Hematopoietic multipotent progenitor cell treated with erythropoietin and hydrocortisone succinate and interleukin-3 and kit ligand, for 17 days (in vitro differentiated cells): ENCODE results near the gene SRMS.
A peak's percentile ranks its signal among the peaks of the same experiment; 100 is the strongest.

ENCODE experiments used
- DNase-seq: peaks from one replicate; pipeline ENCODE4 v3.0.0-alpha.2; 2015; ENCODE audit warnings: low spot score

The SRMS gene

DNA sequence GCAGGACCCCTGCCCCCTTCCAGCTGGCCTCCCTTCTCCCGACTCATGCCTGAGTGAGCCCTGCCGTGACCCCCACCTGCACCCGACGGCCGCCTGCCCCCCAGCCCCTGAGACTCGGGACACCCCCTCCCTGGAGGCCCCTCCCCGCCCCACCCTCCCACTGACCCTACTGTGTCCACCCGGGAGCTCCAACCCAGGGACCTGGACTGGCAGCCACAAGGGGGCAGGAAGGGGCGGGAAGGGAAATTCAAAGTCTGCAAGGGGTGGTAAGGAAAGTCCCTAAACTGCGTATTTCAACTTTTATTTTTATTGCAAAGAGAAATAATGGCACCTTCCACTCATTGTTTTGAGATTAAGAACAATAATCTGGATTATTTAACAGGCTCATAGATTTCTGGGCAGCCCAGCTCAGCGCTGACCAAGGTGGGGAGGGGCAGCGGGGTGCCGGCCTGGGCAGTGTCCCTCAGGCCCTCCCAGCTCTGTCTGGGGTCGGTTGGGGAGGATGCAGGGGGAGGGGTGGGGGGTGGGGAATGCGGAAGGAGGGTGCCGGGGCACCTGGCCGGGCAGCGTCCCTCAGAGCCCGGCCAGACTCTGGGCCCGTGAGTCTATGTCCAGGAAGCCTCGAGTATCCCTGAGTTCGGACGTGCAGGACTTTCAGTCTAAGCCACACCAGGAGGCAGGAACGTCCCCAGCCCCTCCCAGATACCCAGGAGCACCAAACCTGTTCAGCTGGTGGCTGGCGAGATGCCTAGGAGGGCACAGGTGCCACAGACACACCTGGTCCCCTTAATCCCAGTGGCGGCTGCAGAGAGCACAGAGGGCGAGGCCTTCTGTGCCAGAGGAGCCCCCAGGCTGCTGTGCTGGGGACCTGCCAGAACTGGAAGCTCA, 9.1 kb downstream of the SRMS start:
- no peak for DNase-seq

DNA sequence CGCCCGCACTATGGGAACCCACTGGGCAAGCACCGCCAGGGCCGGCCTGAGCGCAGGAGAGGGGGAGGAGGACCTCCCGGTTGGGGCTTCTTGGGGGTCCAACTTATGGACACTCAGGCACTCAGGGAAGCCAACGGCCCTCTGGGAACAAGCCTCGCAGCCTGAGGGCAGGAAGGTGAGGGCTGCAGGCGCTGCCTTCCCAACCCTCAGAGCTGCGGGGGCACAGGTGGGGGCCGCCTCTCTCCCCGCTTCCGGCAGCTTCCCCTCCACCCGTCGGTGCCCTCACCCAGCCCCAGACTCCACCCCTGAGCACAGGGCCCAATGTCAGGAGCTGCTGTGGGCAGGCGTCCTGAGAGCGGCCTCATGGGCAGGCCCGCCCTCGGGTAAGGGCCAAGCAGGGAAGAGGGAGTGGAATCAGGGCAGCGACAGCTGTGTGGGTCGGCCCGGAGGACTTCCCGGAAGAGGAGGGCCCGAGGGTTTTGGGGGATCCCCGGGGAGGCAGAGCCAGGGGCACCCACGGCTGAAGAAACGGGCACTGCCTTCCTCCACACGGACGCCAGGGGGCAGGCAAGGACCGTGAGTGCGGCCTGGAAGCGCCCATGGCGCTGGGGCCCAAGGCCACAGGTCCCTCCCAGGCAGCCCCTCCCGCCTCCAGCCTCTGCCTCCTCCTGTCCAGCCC, 9.9 kb downstream of the SRMS start:
- peak; percentile 81 for DNase-seq

DNA sequence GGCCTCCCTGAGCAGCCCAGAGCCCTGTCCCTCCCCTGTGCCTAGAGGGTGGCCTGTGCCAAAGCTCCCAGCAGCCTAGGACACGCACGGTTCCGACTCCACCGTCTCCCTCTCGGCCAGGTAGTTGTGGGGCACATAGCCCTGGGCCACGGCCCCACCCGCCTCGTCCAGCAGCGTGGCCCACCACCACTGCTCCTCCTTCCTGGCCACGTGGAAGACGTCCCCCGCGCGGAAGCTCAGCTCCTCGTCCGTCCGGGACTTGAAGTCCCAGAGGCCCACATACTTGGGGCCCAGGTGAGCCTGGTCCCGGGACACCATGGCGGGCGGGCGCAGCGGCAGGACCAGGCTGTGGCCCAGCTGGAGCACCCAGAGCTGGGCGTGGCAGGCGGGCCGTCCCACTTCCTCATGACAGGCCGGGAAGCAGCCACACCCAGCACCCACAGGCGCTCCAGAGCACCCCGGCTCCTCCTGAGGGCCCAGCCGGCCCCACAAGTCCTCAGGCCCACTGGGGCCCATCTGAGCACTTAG, 10.5 kb downstream of the SRMS start, which contains the start of gene PTK6:
PTK6 (minus strand) TSS at position 380 of the 528 bp plus-strand sequence; CDS start at position 318, 62 bp downstream.
- no peak for DNase-seq

DNA sequence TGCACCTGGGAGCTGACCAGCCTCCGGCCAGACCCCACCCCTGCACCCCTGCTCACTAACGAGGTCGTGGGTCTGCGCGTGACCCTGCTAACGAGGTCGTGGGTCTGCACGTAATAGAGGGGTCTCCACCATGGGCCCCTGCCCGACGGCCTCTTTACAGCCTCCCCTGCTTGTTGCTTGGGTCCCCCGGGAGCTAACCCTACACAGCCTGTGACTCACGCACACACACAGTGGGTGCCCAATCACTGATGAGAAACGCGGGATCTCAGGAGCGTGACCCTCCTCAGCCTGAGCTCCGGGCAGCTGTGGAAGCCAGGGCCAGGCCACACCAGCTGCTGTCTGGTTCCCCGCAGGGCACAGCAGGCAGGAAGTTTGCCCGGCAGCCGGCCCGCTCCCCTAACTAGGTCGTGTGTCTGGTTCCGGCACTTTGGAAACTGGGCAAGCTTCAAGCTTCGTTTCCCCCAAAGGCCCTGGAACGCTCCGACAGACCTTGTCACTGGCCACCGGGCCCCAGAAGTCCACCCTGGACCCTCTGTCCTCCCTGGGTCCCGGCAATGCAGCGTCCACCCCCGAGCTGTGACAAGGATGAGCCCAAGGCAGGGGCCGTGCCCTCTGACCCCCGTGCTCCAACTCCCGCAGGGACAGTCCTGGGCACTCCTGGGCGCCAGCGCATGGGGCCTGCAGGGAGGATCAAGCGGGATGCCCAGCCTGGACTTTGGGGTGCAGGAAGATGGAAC, 11.1 kb downstream of the SRMS start:
- no peak for DNase-seq

DNA sequence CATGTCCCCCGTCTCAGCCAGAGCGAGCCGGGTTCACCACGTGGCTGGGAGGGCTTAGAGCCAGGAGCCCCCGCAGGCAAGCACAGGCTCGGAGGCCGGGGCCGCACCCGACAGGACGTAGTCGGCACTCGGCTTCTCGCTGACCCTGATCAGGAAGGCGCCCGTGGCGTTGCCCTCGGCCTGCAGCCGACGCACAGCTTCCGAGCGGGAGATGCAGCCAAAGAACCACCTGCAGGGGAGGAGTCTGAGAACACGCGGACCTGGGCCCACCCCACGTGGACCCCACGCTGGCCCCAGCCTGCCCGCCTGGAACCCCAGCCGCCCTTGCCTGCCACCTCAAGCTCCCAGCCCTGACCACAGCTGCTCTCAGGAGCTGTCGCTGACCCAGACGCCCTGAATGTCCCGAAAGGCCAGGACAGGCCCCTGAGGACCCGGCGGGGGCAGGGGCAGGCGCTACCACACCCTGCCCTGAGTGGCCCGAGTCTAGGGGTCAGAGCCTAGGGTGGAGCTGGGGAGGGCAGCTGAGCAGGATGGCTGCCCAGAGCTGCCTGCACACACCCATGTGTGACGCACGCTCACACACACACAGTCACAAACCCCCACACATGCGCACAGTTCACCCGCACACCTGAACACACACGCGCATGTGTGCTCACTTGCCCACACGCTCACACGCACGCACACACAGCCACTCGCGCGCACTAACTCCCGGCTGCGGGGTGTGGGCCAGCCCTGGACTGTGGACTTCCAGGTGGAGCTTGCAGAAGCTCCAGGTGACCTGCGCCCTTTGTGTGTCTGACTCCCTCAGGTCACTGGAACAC, 12.5 kb downstream of the SRMS start:
- DNase-seq = no peak

DNA sequence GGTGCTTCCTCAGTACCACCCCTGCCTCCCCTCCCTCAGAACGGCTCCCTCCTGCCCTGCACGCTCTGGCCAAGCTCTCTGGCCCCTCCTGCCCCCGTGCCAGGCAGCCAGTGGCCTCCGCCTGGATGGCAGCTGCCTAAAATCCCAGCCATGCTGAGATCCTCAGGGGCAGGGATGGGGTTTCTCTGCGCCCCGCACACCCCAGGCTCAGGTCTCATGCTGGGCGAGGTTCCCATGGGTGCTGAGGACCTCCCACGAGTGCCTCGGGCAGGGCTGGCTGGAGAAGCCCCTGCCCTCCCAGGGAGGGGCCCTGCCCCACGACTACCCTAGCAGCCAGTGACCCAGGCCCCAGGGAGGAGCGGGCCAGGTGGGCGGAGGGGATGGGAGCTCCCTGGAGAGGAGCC, 13.1 kb downstream of the SRMS start:
- DNase-seq = no peak

DNA sequence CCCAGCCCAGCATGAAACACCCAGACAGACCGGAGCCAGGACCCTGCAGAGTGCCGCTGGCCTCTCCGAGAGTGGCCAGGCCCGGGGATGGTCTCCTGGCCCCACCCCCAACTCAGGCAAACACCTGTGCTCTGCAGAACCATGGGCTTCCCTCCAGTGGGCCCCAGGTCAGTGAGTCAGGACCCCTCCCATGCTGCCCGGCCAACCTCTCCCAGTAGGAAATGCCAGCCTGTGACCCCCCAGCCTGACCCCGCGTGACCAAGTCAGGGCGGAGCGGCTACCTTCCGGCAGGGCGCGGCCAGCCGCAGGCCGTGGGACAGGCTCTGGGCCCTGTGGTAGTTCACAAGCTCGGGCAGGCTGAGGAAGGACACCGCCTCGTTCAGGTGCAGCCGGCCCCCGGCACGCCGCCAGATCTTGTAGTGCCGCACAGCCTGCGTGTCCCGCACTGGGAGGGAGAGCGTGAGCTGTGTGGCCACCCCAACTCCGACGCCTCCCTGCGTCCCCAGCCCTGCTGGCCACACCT, 13.6 kb downstream of the SRMS start:
- no peak for DNase-seq

DNA sequence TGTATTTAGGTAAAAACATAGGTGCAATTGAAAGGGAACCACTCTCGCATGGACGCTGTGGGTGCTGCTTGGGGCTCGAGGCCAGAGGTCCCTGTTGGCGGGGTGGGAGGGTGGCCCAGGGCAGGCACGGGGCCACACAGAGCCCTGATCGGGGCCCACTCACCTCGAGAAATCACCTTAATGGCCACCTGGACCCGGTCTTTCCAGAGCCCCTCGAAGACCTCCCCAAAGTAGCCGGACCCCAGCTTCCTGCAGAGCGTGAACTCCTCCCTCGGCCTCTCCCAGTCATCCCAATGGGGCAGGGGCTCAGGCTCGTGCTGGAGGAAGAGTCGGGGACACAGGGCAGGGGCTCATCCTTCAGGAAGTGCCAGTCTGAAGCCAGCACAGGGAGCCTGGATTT, 14.2 kb downstream of the SRMS start:
- DNase-seq = no peak

DNA sequence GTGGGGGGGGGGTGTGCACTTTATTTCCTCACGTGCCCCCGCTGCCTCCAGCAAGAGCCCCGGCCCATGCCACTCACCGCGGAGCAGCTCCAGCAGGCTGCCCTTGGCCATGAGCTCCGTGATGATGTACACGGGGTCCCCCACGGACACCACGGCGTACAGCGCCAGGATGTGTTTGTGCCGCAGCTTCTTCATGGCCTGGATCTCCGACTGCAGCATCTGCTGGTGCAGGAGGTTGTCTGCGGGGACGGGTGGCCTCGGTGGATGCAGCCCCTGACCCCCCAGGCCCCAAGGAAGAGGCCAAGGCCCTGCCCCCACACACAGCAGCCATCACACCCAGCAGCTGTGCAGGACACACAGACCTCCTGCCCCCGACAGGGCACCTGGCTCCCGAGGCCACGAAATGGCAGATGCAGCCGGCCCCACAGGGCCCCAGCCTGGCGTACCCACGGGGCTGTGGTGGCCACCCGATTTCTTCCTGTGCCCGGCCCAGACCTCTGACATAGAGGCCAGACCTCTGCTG, 15.0 kb downstream of the SRMS start:
- no peak for DNase-seq

DNA sequence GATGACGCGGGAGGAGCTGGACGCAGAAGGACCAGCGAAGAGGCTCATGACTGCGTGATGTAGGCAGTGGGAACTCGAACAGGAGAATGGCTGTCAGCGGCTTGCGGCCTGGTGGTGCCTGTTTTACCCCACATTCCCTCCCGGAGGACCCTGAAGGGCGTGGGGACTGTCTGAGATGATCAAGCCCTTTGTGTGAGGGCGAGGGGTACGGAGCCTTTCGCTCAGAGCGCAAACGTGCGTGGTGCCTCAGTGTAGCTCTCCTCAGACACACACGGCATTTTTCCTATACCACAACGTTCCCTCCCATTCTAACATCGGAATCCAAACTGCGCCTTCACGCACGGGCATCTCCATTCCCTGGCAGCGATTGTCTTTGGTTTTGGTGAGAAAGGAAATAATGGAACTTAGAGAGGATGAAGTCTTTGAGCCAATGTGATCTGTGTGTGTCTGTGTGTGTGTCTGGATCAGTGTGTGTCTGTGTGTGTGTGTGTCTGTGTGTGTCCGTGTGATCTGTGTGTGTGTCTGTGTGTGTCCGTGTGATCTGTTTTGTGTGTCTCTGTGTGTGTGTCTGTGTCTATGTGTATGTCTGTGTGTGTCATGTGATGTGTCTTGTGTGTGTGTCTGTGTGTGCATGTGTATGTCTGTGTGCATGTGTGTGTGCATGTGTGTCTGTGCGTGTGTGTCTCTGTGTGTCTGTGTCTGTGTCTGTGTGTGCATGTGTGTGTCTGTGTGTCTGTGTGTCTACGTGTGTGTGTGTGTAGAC, 15.7 kb downstream of the SRMS start:
- no peak for DNase-seq

DNA sequence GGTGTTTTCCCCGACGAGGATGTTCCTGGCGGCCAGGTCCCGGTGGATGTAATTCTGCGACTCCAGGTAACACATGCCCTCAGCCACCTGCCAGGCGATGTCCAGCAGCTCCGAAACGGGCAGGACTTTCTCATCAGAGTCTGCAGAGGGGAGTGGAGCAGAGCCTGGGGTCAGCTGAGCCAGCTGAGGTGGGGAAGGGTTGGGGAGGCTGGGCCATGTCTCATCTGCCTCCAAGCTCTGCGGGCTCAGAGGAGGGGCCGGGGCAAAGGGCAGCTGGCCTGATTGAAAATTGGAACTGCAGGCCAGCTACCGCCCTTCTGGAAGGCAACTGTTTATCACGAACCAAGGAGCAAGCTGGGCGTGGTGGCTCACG, 16.8 kb downstream of the SRMS start:
- no peak for DNase-seq

DNA sequence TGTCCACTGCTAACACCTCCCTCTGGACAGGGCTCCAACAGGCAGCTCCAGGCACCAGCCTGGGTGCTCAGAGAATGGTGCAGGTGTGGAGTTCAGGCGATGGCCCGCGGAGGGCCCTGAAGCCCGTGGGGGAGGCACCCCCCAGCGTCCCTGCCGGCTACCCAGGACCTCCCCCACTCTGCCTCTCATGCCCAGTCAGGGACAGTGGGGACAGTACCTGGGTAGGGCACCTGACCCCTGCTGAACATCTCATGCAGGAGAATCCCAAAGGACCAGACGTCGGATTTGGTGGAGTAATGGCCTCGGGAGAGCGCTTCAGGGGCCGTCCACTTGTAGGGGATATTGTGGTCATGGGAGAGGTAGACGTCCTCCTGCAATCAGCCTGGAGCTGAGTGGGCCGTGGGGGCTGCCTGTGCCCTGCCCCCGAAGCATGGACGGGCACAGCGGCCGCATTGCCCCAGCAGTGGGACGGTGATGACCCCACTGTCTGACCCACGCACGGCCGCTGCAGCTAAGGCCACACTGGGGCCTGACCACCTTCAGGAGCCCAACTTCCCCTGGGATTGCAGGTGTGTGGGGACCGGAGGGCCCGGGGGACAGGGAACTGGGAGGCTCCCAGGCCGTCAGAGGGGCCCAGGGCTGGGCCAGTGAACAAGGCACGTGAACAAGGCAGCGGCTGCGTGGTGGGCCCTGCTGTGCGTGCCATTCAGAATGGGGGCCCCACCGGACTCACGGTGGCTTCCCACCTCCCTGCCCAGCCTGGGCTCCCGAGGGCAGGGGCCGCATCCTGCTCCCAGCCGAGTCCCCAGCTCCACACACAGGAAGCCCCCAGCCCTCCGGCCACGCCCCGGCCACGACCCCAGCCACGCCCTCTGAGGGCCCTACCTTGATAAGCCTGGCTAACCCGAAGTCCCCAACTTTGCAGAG, 17.4 kb downstream of the SRMS start:
- DNase-seq = no peak

DNA sequence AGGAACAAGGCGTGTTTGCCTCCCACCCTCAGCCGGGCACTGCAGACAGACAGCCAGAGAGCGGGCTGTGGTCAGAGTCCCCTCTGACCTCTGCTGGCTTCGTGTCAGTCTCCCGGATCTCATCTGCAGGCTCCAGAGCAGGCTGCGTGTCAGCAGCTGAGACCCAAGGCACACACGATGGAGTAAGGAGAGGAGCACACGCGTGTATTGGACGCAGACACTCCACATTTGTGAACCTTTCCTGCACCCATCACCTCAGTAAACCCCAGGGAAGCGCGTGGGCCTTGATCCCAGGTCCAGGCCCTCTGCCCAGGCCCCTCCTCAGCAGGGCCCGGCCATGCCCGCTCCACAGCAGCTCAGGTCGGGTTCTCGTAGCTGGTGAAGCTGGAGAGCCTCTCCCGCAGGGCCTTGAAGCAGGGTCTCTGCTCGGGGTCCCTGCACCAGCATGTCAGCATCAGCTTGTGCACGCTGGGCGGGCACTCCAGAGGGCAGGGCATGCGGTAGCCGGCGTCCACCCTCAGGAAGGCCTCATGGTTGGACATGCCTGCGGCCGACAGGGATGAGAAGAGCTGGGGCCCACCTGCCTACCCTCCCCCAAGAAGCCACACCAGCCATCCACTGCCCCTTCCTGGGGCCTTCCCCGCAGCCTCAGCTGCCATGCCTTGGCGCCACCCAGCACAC, 18.2 kb downstream of the SRMS start:
- DNase-seq = no peak

DNA sequence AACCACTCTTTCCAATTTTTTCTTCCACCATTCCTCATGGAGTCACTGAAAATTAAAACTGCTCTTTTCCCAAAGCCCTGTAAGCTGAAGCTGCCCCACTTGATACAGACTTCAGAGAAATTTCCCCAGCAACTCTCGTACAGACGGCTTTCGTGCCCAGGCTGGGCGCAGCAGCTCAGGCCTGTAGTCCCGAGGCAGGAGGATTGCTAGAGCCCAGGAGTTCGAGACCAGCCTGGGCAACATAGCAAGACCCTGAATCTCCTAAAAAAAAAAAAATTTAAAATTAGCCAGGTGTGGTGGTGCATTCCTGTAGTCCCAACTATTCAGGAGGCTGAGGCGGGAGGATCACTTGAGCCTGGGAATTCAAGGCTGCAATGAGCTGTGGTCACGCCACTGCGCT, 20.4 kb downstream of the SRMS start:
- DNase-seq = no peak

DNA sequence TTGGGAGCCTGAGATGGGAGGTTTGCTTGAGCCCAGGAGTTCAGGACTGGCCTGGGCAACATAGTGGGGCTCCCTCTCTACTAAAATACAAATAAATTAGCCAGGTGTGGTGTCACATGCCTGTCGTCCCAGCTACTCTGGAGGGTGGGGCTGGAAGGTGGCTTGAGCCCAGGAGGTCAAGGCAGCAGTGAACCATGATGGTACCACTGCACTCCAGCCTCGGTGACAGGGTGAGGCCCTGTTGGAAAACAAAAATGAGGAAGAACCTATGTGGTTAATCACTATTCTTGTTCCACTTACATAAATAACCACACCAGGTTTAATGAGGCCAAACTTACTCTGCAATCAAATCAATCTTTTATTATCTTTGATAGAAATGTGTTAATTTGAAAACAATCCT, 21.6 kb downstream of the SRMS start:
- no peak for DNase-seq

DNA sequence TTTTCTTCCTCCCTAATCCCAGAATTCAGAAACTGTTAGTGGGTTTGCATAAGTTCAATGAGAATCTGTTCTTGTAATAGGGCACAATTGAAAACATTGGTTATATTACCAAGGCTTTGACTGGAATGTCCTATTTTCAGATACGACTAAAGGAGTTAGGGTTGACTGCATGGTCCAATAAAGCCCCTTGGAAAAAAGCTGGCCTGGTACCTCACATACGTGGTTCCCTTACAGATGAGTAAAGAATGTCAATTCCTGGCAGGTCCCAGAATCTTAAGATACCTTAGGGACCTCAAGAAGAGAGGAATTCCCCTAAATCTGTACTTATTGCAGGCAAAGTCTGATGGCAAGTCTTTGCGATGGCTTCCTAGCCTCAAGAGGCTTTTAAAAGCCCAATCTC, 22.4 kb downstream of the SRMS start:
- DNase-seq = no peak

DNA sequence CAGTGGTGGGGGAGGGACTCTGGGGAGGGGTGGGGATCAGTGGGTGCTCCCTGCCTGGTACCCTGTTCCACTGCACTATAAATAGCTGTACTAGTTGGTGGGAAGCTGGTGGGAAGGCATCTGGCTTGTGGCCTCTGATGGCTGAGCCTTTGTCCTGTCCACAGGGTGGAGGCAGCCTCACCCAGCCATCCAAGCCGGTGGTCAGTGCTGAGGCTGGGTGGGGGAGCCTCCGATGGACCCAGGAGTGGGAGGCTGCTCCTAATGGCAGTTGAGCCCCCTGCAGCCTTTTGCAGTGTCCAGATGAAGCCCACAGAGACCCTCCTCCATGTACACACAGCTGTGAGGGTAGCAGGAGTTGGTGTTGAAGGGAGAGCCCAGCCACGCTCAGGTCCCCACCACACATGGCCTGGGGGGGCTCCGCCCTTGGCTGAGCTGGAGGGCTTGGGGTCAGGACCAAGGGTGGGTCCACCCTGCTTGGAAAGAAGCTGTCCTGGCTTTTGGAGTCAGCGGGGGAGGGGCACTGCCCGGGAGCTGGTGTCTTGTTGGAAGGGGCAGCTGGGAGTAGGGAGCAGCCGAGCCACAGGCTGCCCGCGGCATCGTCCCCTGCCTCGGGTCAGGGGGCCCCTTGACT, 24.5 kb downstream of the SRMS start:
- DNase-seq = no peak
